ENCODE data around the gene MAGEH1.
A peak's percentile ranks its signal among the peaks of the same experiment; 100 is the strongest.
"Not testable (repeated sequence)": the region's sequence is repeated elsewhere in the genome, so short reads cannot be mapped to it uniquely, and the experiment has no call there.

MAGEH1 gene

GRCh38 chrX:55451990-55452832 lies at the start of gene MAGEH1:
Gene MAGEH1, plus strand, starts transcription at chrX:55452127. Its CDS starts 248 bp downstream, at chrX:55452375.
- DNase-seq (ENCODE audit: low read depth) = peak; percentile 59

DNA sequence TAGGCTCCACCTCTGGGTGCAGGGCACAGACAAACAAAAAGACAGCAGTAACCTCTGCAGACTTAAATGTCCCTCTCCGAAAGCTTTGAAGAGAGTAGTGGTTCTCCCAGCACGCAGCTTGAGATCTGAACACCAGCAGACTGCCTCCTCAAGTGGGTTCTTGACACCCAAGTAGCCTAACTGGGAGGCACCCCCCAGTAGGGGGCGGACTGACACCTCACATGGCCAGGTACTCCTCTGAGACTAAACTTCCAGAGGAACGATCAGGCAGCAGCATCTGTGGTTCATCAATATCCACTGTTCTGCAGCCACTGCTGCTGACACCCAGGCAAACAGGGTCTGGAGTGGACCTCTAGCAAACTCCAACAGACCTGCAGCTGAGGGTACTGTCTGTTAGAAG lies 24.8 kb upstream of the MAGEH1 start:
- not testable (repeated sequence) for DNase-seq (ENCODE audit: low read depth)

DNA sequence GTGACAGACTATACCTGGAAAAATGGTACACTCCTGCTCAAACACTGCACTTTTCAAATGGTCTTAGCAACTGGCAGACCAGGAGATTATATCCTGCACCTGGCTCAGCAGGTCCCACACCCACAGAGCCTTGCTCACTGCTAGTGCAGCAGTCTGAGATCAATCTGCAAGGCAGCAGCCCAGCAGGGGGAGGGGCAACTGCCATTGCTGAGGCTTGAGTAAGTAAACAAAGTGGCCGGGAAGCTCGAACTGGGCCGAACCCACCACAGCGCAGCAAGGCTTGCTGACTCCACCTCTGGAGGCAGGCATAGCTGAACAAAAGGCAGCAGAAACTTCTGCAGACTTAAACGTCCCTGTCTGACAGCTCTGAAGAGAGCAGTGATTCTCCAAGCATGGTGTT lies 8.5 kb upstream of the MAGEH1 start:
- DNase-seq (ENCODE audit: low read depth) = not testable (repeated sequence)

DNA sequence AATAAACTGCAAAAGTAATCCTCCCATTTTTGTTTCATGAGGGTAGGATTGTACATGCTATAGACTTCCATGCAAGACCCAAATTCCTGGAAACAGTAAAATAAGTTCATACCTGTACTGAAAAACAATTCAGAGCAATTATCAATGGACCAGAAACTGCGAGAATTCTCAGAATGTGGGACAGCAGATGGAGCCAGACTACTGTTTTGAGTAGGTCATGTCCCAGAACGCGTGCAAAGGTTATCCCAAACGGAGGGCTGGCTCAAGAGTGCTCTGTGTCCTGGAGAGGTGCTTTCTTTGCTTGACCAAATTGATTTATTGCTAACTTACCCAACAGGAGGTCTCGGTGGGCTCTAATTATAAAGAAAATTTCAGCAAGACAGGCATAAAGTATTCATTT lies 1.7 kb upstream of the MAGEH1 start:
- no peak for DNase-seq (ENCODE audit: low read depth)

DNA sequence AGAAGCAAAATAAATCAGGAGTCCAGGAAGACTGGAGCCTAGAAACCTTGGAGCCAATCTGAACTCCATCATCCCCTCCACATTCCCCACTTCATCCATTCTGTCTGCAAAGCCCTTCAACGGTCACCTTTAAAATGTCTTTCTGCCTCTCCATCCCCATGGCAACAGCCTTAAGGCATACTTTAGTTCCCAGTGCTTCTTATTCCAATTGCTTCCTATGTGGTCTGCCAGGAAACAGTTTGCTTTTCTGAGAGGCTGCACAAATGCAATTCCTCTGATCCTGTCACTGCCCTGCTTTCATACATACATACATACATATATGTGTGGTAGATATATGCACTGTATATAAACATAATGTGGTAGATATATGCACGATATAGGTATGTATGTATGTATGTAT lies 786 bp upstream of the MAGEH1 start:
- DNase-seq (ENCODE audit: low read depth) = no peak

- DNase-seq (ENCODE audit: low read depth) = no peak
Observed at GRCh38 chrX:55451626-55451989, 319 bp upstream of the MAGEH1 start.

- no peak for DNase-seq (ENCODE audit: low read depth)
Observed at GRCh38 chrX:55452833-55453124, 852 bp downstream of the MAGEH1 start.

DNA sequence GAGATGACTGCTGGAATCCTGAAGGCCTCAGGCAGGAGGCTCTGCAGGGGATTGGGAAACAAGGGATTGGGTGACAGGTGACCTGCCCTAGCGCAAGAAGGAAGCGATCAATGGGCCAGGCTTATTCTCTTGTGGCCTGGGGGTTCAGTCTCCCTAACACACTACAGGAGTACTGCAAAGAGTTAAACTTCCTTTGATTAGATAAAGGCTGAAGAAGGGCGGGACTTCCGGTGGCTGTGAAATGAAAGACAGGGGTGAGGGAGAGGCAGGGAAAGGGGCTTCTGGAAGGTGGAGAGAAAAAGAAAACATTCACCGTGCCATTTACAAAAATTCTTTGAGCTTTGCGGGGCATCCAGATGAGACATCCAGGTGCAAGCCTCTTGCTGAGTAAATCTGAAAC lies 3.8 kb downstream of the MAGEH1 start:
- DNase-seq (ENCODE audit: low read depth) = not testable (repeated sequence)

DNA sequence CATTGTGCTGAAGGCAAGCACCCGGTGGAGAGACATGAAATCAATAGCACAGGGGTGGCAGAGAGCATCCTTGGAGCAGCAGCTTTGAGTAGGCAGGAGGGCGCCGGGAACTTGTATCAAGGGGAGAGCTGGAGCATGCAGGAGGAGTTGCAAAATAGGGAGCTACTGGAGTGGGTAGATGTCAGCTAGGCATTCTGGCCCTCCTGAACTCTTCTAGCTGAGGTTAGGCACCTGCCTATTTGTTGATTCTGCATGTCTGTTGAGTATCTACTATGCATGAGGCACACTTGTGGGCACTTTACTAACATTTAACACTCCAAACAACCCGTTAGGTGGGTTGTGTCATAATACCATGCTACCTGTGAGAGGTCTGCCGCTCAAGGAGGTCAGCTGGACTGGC lies 7.5 kb downstream of the MAGEH1 start:
- DNase-seq (ENCODE audit: low read depth) = not testable (repeated sequence)

GRCh38 chrX:55459926-55460325 lies 8.0 kb downstream of the MAGEH1 start:
- not testable (repeated sequence) for DNase-seq (ENCODE audit: low read depth)

- DNase-seq (ENCODE audit: low read depth) = not testable (repeated sequence)
Observed at GRCh38 chrX:55464050-55464449, 12.1 kb downstream of the MAGEH1 start.

DNA sequence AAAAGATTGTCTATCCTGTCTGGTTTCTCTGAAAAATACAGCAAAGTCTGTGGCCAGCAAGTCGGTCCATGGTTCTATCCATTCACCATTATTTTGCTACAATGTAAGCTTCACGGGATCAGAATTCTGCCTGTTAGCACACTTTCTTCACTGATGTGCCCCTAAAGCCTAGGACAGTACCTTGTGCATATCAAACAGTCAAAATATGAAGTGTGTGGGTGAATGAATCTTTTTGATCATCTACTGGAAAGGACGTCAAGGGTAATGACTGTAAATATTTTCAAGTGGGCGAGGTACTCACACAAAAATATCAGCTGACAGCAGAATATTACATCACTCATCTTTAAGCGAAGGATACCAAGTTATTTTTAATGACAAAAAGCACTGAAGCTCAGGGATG lies 13.2 kb downstream of the MAGEH1 start:
- DNase-seq (ENCODE audit: low read depth) = not testable (repeated sequence)

DNA sequence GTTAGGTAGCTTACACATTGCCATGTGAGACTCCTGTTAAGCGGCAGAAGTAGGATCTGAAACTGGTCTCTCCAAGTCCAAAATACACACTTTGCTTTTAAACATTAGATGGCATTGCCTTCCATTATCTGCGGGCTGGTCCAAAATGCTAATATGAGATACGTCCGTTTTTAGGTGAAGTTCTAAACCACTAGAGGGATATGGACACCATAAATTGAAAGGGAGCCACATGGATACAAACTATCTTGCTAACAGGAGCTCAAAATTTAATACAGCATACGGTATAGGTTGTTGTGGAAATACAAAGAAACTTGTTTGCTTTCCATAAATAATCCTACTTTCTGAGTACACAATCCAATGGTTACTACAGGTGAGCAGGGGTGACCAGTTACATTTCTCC lies 13.9 kb downstream of the MAGEH1 start:
- DNase-seq (ENCODE audit: low read depth) = not testable (repeated sequence)

GRCh38 chrX:55479956-55480355 lies 28.0 kb downstream of the MAGEH1 start:
- not testable (repeated sequence) for DNase-seq (ENCODE audit: low read depth)

- no peak for DNase-seq (ENCODE audit: low read depth)
Observed at GRCh38 chrX:55480390-55481062, 28.6 kb downstream of the MAGEH1 start.

DNA sequence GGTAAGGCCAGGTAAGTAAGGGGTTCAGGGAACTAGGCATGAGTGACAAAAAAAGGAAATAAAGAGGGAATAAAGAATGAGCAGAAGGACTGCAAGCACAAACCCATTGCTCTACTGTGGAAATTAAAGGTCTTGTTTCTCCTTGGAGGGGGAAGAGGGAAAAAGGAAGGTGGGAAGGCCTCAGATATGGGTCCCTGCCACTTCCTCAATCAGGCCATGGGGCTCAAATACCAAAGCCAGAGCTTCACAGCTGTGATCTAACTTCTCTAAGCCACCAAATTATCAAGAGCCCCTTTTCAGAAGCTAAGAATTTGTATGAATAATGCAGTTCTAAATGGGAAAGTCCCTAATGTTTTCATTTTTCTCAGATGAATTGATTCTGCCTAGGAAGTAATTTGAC lies 33.0 kb downstream of the MAGEH1 start:
- DNase-seq (ENCODE audit: low read depth) = no peak

- no peak for DNase-seq (ENCODE audit: low read depth)
Observed at GRCh38 chrX:55486736-55487135, 34.8 kb downstream of the MAGEH1 start.

DNA sequence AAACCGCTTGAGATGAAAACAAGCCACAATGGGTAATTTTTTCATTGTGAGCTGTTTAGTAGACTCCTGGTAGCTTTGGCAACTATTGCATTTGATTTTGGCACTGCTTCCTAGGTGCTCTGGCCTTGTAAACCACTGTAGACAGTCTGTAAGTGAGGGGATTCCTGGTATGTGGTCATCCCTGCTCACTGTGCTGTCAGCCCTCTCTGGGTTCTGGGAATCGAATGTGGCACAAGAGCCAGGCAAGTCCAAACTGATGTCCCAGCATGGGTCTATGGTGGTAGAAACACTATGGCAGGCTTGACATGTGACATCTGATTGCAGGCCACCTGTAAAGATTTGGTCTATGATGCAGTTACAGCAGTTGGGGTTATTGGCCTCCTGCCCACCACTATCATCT lies 35.2 kb downstream of the MAGEH1 start:
- DNase-seq (ENCODE audit: low read depth) = no peak

GRCh38 chrX:55488006-55488592 lies 36.2 kb downstream of the MAGEH1 start:
- DNase-seq (ENCODE audit: low read depth) = no peak

GRCh38 chrX:55488593-55489313 lies 36.8 kb downstream of the MAGEH1 start:
- peak; percentile 33 for DNase-seq (ENCODE audit: low read depth)

DNA sequence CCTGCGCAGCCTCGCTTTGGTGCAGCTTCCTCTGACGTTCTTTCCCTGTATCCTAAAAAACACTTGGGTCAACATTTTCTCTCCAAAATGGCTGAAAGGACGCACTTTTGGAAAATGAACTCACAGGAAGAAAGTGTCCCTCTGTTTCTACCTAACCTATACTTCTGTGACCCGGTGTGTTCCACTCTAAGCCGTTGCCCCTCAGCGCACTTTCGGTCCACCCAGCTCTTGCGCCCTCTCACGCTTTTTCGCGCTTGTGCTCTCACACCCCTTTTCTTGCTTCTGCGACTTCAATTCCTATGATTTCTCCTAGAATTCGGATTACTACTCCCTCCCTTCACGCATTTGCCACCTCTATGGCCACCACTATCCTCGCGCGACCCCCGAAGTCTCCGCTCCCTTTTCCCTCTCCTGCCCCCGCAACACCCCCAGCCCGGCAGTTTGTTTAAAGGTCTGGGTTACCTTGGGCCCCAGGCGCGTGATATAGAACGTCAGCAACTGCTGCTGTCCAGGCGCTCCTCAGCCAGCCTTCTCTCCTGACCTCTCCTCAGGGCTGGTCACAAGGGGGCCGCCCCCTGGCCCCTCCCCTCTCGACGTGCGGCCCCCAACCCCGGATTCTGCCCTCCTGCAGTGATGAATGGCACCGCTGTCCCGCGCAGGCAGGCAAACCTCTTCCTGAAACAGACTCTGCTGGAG lies 37.5 kb downstream of the MAGEH1 start, which contains the start of gene USP51:
Gene USP51, minus strand, starts transcription at position 535 of the 696 bp plus-strand sequence. CDS start 909 bp downstream, outside the sequence.
- DNase-seq (ENCODE audit: low read depth) = peak; percentile 26

DNA sequence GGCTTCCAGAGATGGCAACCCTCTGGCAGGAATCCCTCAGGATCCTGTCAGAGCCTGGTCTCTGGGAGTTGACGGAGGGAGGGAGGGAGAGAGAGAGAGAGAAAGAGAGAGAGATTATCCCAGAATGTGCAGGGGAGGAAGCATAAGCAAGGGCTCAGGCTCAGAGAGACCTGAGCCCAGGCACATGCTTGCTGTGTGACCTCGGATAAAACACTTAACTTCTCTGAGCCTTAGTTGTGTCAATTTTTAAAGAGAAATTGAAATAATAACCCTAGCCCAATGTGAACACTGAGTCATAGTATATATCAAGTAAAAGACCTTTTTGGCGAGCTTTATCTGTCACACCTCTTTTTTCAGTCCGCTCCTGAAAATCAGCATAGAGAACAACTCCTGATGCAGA lies 38.2 kb downstream of the MAGEH1 start:
- no peak for DNase-seq (ENCODE audit: low read depth)

All from CMK (cell line).